Mucosa of descending colon (tissue), 3 donors: ENCODE data around the gene SF3B2. TPM values are rescaled to one million over a fixed set of nuclear protein-coding genes. Genes with fewer than 3 reads are reported as not detected.

Experiments used
- ATAC-seq: fragments of 200-7000 bp; cut with Tn5 transposase; one replicate; pipeline ENCODE4 v1.9.1; 2020; ENCODE audit warnings: mild to moderate bottlenecking, moderate library complexity
- DNase-seq, 3 donors: peaks; one replicate each; pipeline ENCODE4 v3.0.0-alpha.2; 2020
- H3K36me3 ChIP-seq: fragments of 200-600 bp; one replicate; pipeline ENCODE4 v1.8.0; 2021; ENCODE audit warnings: low read depth, mild to moderate bottlenecking
- H3K4me1 ChIP-seq: fragments of 200-600 bp; one replicate; pipeline ENCODE4 v1.8.0; 2021; ENCODE audit warnings: low read depth, mild to moderate bottlenecking
- H3K4me3 ChIP-seq: fragments of 200-600 bp; one replicate; pipeline ENCODE4 v1.8.0; 2021; ENCODE audit warnings: mild to moderate bottlenecking
- H3K9me3 ChIP-seq: fragments of 200-600 bp; one replicate; pipeline ENCODE4 v1.8.0; 2021; ENCODE audit warnings: mild to moderate bottlenecking
- CTCF ChIP-seq: fragments of 200-600 bp; IDR thresholded peaks from one replicate; pipeline ENCODE4 v1.8.0; 2022; ENCODE audit warnings: antibody characterized with exemption, mild to moderate bottlenecking
- intact Hi-C, 2 donors: fragments of 100-400 bp; cut with DNase I in 1 of 2; cut with micrococcal nuclease in 1 of 2; formaldehyde crosslinking; loops; one replicate each; pipeline versions ENCODE4 v1.11.0 to v1.11.1; 2022; cut with DNase I, micrococcal nuclease
- total RNA-seq, 3 donors: library from RNA; stranded (reverse); fragmentation: NEBNext Ultra II Directional in 2 of 3; extraction: Animal tissue kit (Norgen Biotek cat#: 25700) in 2 of 3; gene quantifications; one replicate each; pipeline versions ENCODE4 v1.2.1 to v1.2.4, GENCODE V29; 2021 to 2023
- donor health status: DM: no; HTN: no; CAD: no; lungs with moderate emphysema.
- donor health status: DM: no; HTN: no; CAD: no.
- donor health status: DM: no; HTN: yes; CAD: no.

Gene SF3B2
- total RNA-seq, 3 donors from 2014 or later = 116 to 143 (median 135) TPM

- no peak for TF ChIP-seq CTCF
- intact Hi-C loops = no loop called here
Observed at GRCh38 chr11:66056501-66056900, 4.3 kb downstream of the SF3B2 start.

GRCh38 chr11:66059966-66060680 lies 8.0 kb downstream of the SF3B2 start:
- H3K4me3 ChIP-seq = no peak overlapping the region
- DNase-seq (no peak), ATAC-seq (no peak)
- no peaks in the 10 kb centered on the region for H3K4me1 ChIP-seq
- H3K36me3 ChIP-seq = peaks cover 42% of the 10 kb centered on the region
- intact Hi-C loops = no loop called here
- no peak for TF ChIP-seq CTCF
- no peaks in the 10 kb centered on the region for H3K9me3 ChIP-seq

More at GRCh38 chr11:66056501-66056900, 4.3 kb downstream of the SF3B2 start:
- Histone ChIP-seq H3K9me3 (no peaks in the 10 kb centered on the region), H3K4me3 (no peak overlapping the region), H3K4me1 (peaks cover 12% of the 10 kb centered on the region), H3K36me3 (peaks cover 41% of the 10 kb centered on the region)
- DNase-seq (no peak), ATAC-seq (no peak)

GRCh38 chr11:66061268-66061667 lies 9.1 kb downstream of the SF3B2 start:
- H3K36me3 ChIP-seq = peaks cover 39% of the 10 kb centered on the region
- no peaks in the 10 kb centered on the region for H3K9me3 ChIP-seq
- intact Hi-C loops = no loop called here
- no peaks in the 10 kb centered on the region for H3K4me1 ChIP-seq
- DNase-seq (no peak), ATAC-seq (no peak)
- no peak overlapping the region for H3K4me3 ChIP-seq
- TF ChIP-seq CTCF = no peak

- no peak for ATAC-seq
- Histone ChIP-seq H3K4me3 (no peak overlapping the region), H3K4me1 (no peaks in the 10 kb centered on the region), H3K9me3 (no peaks in the 10 kb centered on the region), H3K36me3 (peaks cover 31% of the 10 kb centered on the region)
- TF ChIP-seq CTCF = no peak
- intact Hi-C loops = no loop called here
- DNase-seq = no peak
Observed at GRCh38 chr11:66062408-66062807, 10.2 kb downstream of the SF3B2 start.

GRCh38 chr11:66063900-66064299 lies 11.7 kb downstream of the SF3B2 start:
- intact Hi-C loops = no loop called here
- DNase-seq = no peak

More at GRCh38 chr11:66063900-66064299, 11.7 kb downstream of the SF3B2 start:
- Histone ChIP-seq H3K9me3 (no peaks in the 10 kb centered on the region), H3K36me3 (peaks cover 24% of the 10 kb centered on the region), H3K4me1 (peaks cover 3% of the 10 kb centered on the region), H3K4me3 (no peak overlapping the region)
- no peak for ATAC-seq
- TF ChIP-seq CTCF = no peak
